H9 (cell line): ENCODE data around the gene FBXL7. TPM values are rescaled to one million over a fixed set of nuclear protein-coding genes. Genes with fewer than 3 reads are reported as not detected.

ENCODE experiments used
- DNase-seq: peaks from one replicate; pipeline ENCODE4 v3.0.0-alpha.2; 2017
- H2AFZ ChIP-seq: one replicate; pipeline ENCODE4 v1.6.1; 2013; ENCODE audit warnings: mild to moderate bottlenecking, low read length, control low read depth, moderate library complexity
- H2AK5ac ChIP-seq: 2 replicates; pipeline ENCODE4 v1.6.1; 2013; ENCODE audit warnings: low read length, control low read depth, mixed read lengths; ENCODE audit not compliant: insufficient read length
- H2BK120ac ChIP-seq: one replicate; pipeline ENCODE4 v1.6.1; 2013; ENCODE audit warnings: low read depth, mild to moderate bottlenecking, low read length, control low read depth, inconsistent platforms; ENCODE audit not compliant: poor library complexity, severe bottlenecking
- H2BK12ac ChIP-seq: 2 replicates; pipeline ENCODE4 v1.6.1; 2013; ENCODE audit warnings: low read length, control low read depth, mixed read lengths, low read depth; ENCODE audit not compliant: insufficient read length
- H2BK15ac ChIP-seq: 2 replicates; pipeline ENCODE4 v1.6.1; 2013; ENCODE audit warnings: low read depth, low read length, control low read depth
- H2BK20ac ChIP-seq: one replicate; pipeline ENCODE4 v1.6.1; 2013; ENCODE audit warnings: low read depth, mild to moderate bottlenecking, low read length, control low read depth, inconsistent platforms; ENCODE audit not compliant: poor library complexity, severe bottlenecking
- H2BK5ac ChIP-seq: 2 replicates; pipeline ENCODE4 v1.6.1; 2013; ENCODE audit warnings: low read length, control low read depth, mixed read lengths; ENCODE audit not compliant: insufficient read length
- H3K14ac ChIP-seq: 2 replicates; pipeline ENCODE4 v1.6.1; 2013; ENCODE audit warnings: low read length, control low read depth; ENCODE audit not compliant: insufficient read depth
- H3K18ac ChIP-seq: 2 replicates; pipeline ENCODE4 v1.6.1; 2013; ENCODE audit warnings: low read depth, mild to moderate bottlenecking, mixed read lengths, low read length, control low read depth; ENCODE audit not compliant: insufficient read length
- H3K23ac ChIP-seq: 2 replicates; pipeline ENCODE4 v1.6.1; 2013; ENCODE audit warnings: low read length, control low read depth, mixed read lengths, low read depth; ENCODE audit not compliant: insufficient read length
- H3K23me2 ChIP-seq: 2 replicates; pipeline ENCODE4 v1.6.1; 2013; ENCODE audit warnings: low read depth, mild to moderate bottlenecking, mixed read lengths, low read length, control low read depth; ENCODE audit not compliant: insufficient read length, poor library complexity, severe bottlenecking
- H3K27ac ChIP-seq: 2 replicates; pipeline ENCODE4 v1.5.1; 2013; ENCODE audit warnings: low read length, control low read depth, mixed read lengths, low read depth; ENCODE audit not compliant: insufficient read length
- H3K27me3 ChIP-seq: 2 replicates; pipeline ENCODE4 v1.6.1; 2013; ENCODE audit warnings: low read length, control low read depth, inconsistent platforms; ENCODE audit not compliant: insufficient read depth
- H3K4ac ChIP-seq: 2 replicates; pipeline ENCODE4 v1.6.1; 2013; ENCODE audit warnings: low read depth, mild to moderate bottlenecking, control low read depth, inconsistent platforms, low read length, moderate library complexity
- H3K4me1 ChIP-seq: 2 replicates; pipeline ENCODE4 v1.6.1; 2013; ENCODE audit warnings: low read length, control low read depth, inconsistent platforms; ENCODE audit not compliant: insufficient read depth
- H3K4me2 ChIP-seq: 2 replicates; pipeline ENCODE4 v1.6.1; 2013; ENCODE audit warnings: low read length, control low read depth, mixed read lengths; ENCODE audit not compliant: insufficient read length, insufficient read depth
- H3K56ac ChIP-seq: 2 replicates; pipeline ENCODE4 v1.6.1; 2013; ENCODE audit warnings: low read depth, mild to moderate bottlenecking, mixed read lengths, low read length, control low read depth; ENCODE audit not compliant: insufficient read length
- H3K79me1 ChIP-seq: 2 replicates; pipeline ENCODE4 v1.6.1; 2013; ENCODE audit warnings: low read depth, mild to moderate bottlenecking, moderate library complexity, low read length, control low read depth, inconsistent platforms; ENCODE audit not compliant: insufficient read depth, poor library complexity, severe bottlenecking
- H3K79me2 ChIP-seq: 2 replicates; pipeline ENCODE4 v1.6.1; 2013; ENCODE audit warnings: low read length, control low read depth, inconsistent platforms; ENCODE audit not compliant: insufficient read depth
- H3K9ac ChIP-seq: 2 replicates; pipeline ENCODE4 v1.6.1; 2013; ENCODE audit warnings: low read length, control low read depth, mixed read lengths; ENCODE audit not compliant: insufficient read length; ENCODE audit errors: extremely low read depth
- H3K9me3 ChIP-seq: one replicate; pipeline ENCODE4 v1.6.1; 2013; ENCODE audit warnings: low read depth, low read length, inconsistent platforms; ENCODE audit not compliant: control insufficient read depth
- H3T11ph ChIP-seq: one replicate; pipeline ENCODE4 v1.6.1; 2013; ENCODE audit warnings: mild to moderate bottlenecking, low read length, control low read depth, inconsistent platforms
- H4K20me1 ChIP-seq: one replicate; pipeline ENCODE4 v1.6.1; 2013; ENCODE audit not compliant: control insufficient read depth, insufficient read length, insufficient read depth
- H4K5ac ChIP-seq: 2 replicates; pipeline ENCODE4 v1.6.1; 2013; ENCODE audit warnings: low read depth, mild to moderate bottlenecking, mixed read lengths, low read length, control low read depth; ENCODE audit not compliant: insufficient read length
- H4K8ac ChIP-seq: replicated peaks from 2 replicates; pipeline ENCODE4 v1.6.1; 2013; ENCODE audit warnings: low read length, control low read depth, mixed read lengths, low read depth; ENCODE audit not compliant: insufficient read length
- H4K91ac ChIP-seq: 2 replicates; pipeline ENCODE4 v1.6.1; 2013; ENCODE audit warnings: low read depth, mild to moderate bottlenecking, moderate library complexity, mixed read lengths, low read length, control low read depth; ENCODE audit not compliant: insufficient read length
- H3K27ac Mint-ChIP-seq, 3 experiments: 2 replicates in 2 of 3; 3 replicates in 1 of 3; pipeline ENCODE4 v1.8.0; 2020 to 2021; ENCODE audit warnings: mixed read lengths in 3 of 3, mild to moderate bottlenecking in 1 of 3, moderate library complexity in 1 of 3
- H3K27me3 Mint-ChIP-seq: 2 replicates; pipeline ENCODE4 v1.8.0; 2021; ENCODE audit warnings: low read depth, mild to moderate bottlenecking, moderate library complexity, mixed read lengths
- H3K36me3 Mint-ChIP-seq, 3 experiments: 2 replicates in 2 of 3; 3 replicates in 1 of 3; pipeline ENCODE4 v1.8.0; 2020 to 2021; ENCODE audit warnings: low read depth in 3 of 3, mixed read lengths in 3 of 3; ENCODE audit not compliant: insufficient read depth in 1 of 3
- H3K4me1 Mint-ChIP-seq, 2 experiments: 2 replicates each; pipeline ENCODE4 v1.8.0; 2020; ENCODE audit warnings: mixed read lengths in 2 of 2
- H3K4me3 Mint-ChIP-seq, 2 experiments: 2 replicates in 1 of 2; 3 replicates in 1 of 2; pipeline ENCODE4 v1.8.0; 2020 to 2021; ENCODE audit warnings: mild to moderate bottlenecking in 2 of 2, mixed read lengths in 2 of 2, moderate library complexity in 1 of 2
- H3K9me3 Mint-ChIP-seq, 2 experiments: 2 replicates in 1 of 2; 3 replicates in 1 of 2; pipeline ENCODE4 v1.8.0; 2020; ENCODE audit warnings: mild to moderate bottlenecking in 2 of 2, mixed read lengths in 2 of 2, moderate library complexity in 1 of 2
- WGBS: extraction: QIAGEN DNeasy Blood & Tissue Kit; methylation state at CpG from one replicate; pipeline ENCODE4 v1.1.7; 2013; ENCODE audit warnings: missing lambda C conversion rate, low lambda C conversion rate, mixed read lengths; ENCODE audit not compliant: insufficient read length; ENCODE audit errors: extremely low coverage; 5-methylcytosine and 5-hydroxymethylcytosine counted together
- total RNA-seq: library from RNA; stranded (reverse); gene quantifications from 2 replicates; pipeline ENCODE4 v1.2.1, GENCODE V29; 2021
- TF ChIP-seq, protein P1 (sequence below): fragments of 200-600 bp; sonication (generic); conservative IDR thresholded peaks from 3 replicates; pipeline ENCODE4 v1.8.0; 2021; ENCODE audit warnings: antibody characterized with exemption, mild to moderate bottlenecking

The FBXL7 gene
- total RNA-seq, 1 experiment from 2014 or later, result 14.6 TPM

DNA sequence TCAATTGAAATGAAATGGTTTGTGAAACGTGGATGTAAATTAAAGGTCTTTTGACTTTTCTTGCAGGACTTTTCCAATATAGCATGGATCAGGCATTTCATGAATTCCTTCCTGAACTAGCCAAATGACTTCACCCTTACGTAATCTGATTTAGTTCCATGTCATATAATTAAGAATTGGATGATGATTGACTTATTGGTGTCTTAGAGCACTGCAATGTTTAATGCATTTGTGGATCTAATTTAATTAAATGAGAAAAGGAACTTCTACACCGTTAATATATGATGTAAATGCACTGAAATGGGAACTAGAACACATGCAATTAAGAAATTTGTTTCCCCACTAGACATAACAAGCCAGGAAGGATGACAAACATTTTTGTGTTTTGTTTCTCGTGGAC lies 228.8 kb downstream of the FBXL7 start:
- Histone ChIP-seq H3K56ac (no peak overlapping the region), H3K27me3 (no peaks in the 10 kb centered on the region), H3K79me2 (no peaks in the 10 kb centered on the region), H2BK15ac (no peak overlapping the region), H3K9ac (no peak overlapping the region), H2BK120ac (no peak overlapping the region), H2AFZ (no peak overlapping the region), H2BK5ac (no peak overlapping the region), H4K20me1 (no peaks in the 10 kb centered on the region), H3K14ac (no peak overlapping the region), H2BK12ac (no peak overlapping the region), H3K23me2 (no peaks in the 10 kb centered on the region), H2AK5ac (no peak overlapping the region), H3K23ac (no peak overlapping the region), H3K18ac (no peak overlapping the region), H3K79me1 (no peaks in the 10 kb centered on the region), H3K4me2 (no peak overlapping the region), H2BK20ac (no peak overlapping the region), H3K27ac (no peak overlapping the region), H4K5ac (no peak overlapping the region), H3K4ac (no peak overlapping the region), H4K91ac (no peak overlapping the region), H3T11ph (no peak overlapping the region), H3K4me1 (no peaks in the 10 kb centered on the region), H4K8ac (no peak overlapping the region), H3K9me3 (no peaks in the 10 kb centered on the region)
- H3K36me3 Mint-ChIP-seq, result peaks cover 8 to 16% (median 14%) of the 10 kb centered on the region in 3 experiments; a peak in 6 of 7 replicates
- H3K27me3 Mint-ChIP-seq, result no peaks in the 10 kb centered on the region
- no peak for DNase-seq
- H3K4me1 Mint-ChIP-seq, result no peaks in the 10 kb centered on the region; a peak in 1 of 4 replicates
- peaks cover 15 to 20% of the 10 kb centered on the region in 2 experiments for H3K9me3 Mint-ChIP-seq
- WGBS, result no CpG with 5 or more reads among the region's 4 CpGs
- TF ChIP-seq, protein P1, sequence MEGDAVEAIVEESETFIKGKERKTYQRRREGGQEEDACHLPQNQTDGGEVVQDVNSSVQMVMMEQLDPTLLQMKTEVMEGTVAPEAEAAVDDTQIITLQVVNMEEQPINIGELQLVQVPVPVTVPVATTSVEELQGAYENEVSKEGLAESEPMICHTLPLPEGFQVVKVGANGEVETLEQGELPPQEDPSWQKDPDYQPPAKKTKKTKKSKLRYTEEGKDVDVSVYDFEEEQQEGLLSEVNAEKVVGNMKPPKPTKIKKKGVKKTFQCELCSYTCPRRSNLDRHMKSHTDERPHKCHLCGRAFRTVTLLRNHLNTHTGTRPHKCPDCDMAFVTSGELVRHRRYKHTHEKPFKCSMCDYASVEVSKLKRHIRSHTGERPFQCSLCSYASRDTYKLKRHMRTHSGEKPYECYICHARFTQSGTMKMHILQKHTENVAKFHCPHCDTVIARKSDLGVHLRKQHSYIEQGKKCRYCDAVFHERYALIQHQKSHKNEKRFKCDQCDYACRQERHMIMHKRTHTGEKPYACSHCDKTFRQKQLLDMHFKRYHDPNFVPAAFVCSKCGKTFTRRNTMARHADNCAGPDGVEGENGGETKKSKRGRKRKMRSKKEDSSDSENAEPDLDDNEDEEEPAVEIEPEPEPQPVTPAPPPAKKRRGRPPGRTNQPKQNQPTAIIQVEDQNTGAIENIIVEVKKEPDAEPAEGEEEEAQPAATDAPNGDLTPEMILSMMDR, result no peak
- H3K27ac Mint-ChIP-seq, result no peak overlapping the region
- no peak overlapping the region for H3K4me3 Mint-ChIP-seq
